ENCODE measurements around the gene ZNF33B.
"Not testable (repeated sequence)": the region's sequence is repeated elsewhere in the genome, so short reads cannot be mapped to it uniquely, and the experiment has no call there.

Gene ZNF33B

GRCh38 chr10:42609872-42610271 is 28.5 kb downstream of the ZNF33B start:
- DNase-seq: no peak

- no peak for DNase-seq
These were observed 40.0 kb downstream of the ZNF33B start for GRCh38 chr10:42598249-42598873.

- no peak for DNase-seq
These were observed 42.2 kb downstream of the ZNF33B start for GRCh38 chr10:42596196-42596595.

- DNase-seq: no peak
These were observed 44.1 kb downstream of the ZNF33B start for GRCh38 chr10:42594246-42594650.

GRCh38 chr10:42593284-42593683 is 45.1 kb downstream of the ZNF33B start:
- DNase-seq: no peak

GRCh38 chr10:42583828-42584227 is 54.5 kb downstream of the ZNF33B start:
- no peak for DNase-seq

GRCh38 chr10:42578019-42578418 is 60.4 kb downstream of the ZNF33B start:
- no peak for DNase-seq

GRCh38 chr10:42576338-42576737 is 62.0 kb downstream of the ZNF33B start:
- no peak for DNase-seq

GRCh38 chr10:42574336-42574735 is 64.0 kb downstream of the ZNF33B start:
- DNase-seq: no peak

- no peak for DNase-seq
These were observed 81.4 kb downstream of the ZNF33B start for GRCh38 chr10:42556931-42557330.

- DNase-seq: not testable (repeated sequence)
These were observed 84.8 kb downstream of the ZNF33B start for GRCh38 chr10:42553576-42553975.

- no peak for DNase-seq
These were observed 85.3 kb downstream of the ZNF33B start for GRCh38 chr10:42553064-42553407.

- DNase-seq: peak; percentile 99
These were observed 85.9 kb downstream of the ZNF33B start for GRCh38 chr10:42552188-42553063.

GRCh38 chr10:42551582-42552187 is 86.7 kb downstream of the ZNF33B start:
- no peak for DNase-seq

GRCh38 chr10:42549851-42550250 is 88.5 kb downstream of the ZNF33B start:
- no peak for DNase-seq

GRCh38 chr10:42548254-42548653 is 90.1 kb downstream of the ZNF33B start:
- DNase-seq: no peak

- no peak for DNase-seq
These were observed 93.4 kb downstream of the ZNF33B start for GRCh38 chr10:42544945-42545344.

- DNase-seq: no peak
These were observed 94.5 kb downstream of the ZNF33B start for GRCh38 chr10:42543840-42544372.
